Endodermal cell (in vitro differentiated cells): ENCODE data around the gene RNF40. TPM values are rescaled to one million over a fixed set of nuclear protein-coding genes. Genes with fewer than 3 reads are reported as not detected.

Experiments used
- DNase-seq: peaks from one replicate; pipeline ENCODE4 v3.0.0-alpha.2; 2017
- H3K27ac ChIP-seq: 2 replicates; pipeline ENCODE4 v1.5.1; 2013; ENCODE audit warnings: mild to moderate bottlenecking, low read depth, low read length, moderate library complexity
- H3K27me3 ChIP-seq: 2 replicates; pipeline ENCODE4 v1.6.1; 2013; ENCODE audit warnings: mild to moderate bottlenecking, low read length, moderate library complexity; ENCODE audit not compliant: insufficient read depth, control insufficient read depth, poor library complexity, severe bottlenecking
- H3K36me3 ChIP-seq: 2 replicates; pipeline ENCODE4 v1.7.0; 2013; ENCODE audit warnings: mild to moderate bottlenecking, low read length, moderate library complexity; ENCODE audit not compliant: control insufficient read depth, insufficient read depth
- H3K4me1 ChIP-seq: one replicate; pipeline ENCODE4 v1.7.0; 2013; ENCODE audit warnings: low read length; ENCODE audit not compliant: control insufficient read depth, insufficient read depth
- H3K4me3 ChIP-seq: 2 replicates; pipeline ENCODE4 v1.5.1; 2013; ENCODE audit warnings: mild to moderate bottlenecking, low read length, moderate library complexity
- H3K9ac ChIP-seq: 2 replicates; pipeline ENCODE4 v1.6.1; 2013; ENCODE audit warnings: mild to moderate bottlenecking, low read length, moderate library complexity; ENCODE audit not compliant: poor library complexity, severe bottlenecking; ENCODE audit errors: extremely low read depth
- H3K9me3 ChIP-seq: 2 replicates; pipeline ENCODE4 v1.6.1; 2013; ENCODE audit warnings: mild to moderate bottlenecking, low read length, moderate library complexity; ENCODE audit not compliant: control insufficient read depth
- H3K27ac Mint-ChIP-seq: 2 replicates; pipeline ENCODE4 v1.8.0; 2020; ENCODE audit warnings: mixed read lengths
- H3K27me3 Mint-ChIP-seq: 2 replicates; pipeline ENCODE4 v1.8.0; 2021; ENCODE audit warnings: mild to moderate bottlenecking, mixed read lengths; ENCODE audit not compliant: insufficient read depth
- H3K36me3 Mint-ChIP-seq: 2 replicates; pipeline ENCODE4 v1.8.0; 2020; ENCODE audit warnings: low read depth, mixed read lengths
- H3K4me1 Mint-ChIP-seq: 2 replicates; pipeline ENCODE4 v1.8.0; 2020; ENCODE audit warnings: mixed read lengths
- H3K4me3 Mint-ChIP-seq: 2 replicates; pipeline ENCODE4 v1.8.0; 2020; ENCODE audit warnings: mild to moderate bottlenecking, moderate library complexity, mixed read lengths
- H3K9me3 Mint-ChIP-seq: 2 replicates; pipeline ENCODE4 v1.8.0; 2020; ENCODE audit warnings: mild to moderate bottlenecking, mixed read lengths
- CTCF ChIP-seq: fragments of 200-600 bp; sonication (generic); conservative IDR thresholded peaks from 2 replicates; pipeline ENCODE4 v1.5.0; 2021; ENCODE audit warnings: antibody characterized with exemption, mild to moderate bottlenecking
- WGBS, 2 experiments: methylation state at CpG; one replicate each; pipeline versions ENCODE4 v1.1.5 to v1.1.7; 2013; ENCODE audit warnings: missing lambda C conversion rate in 2 of 2, mixed read lengths in 1 of 2; ENCODE audit not compliant: insufficient coverage in 1 of 2, insufficient read length in 1 of 2; 5-methylcytosine and 5-hydroxymethylcytosine counted together
- total RNA-seq, 2 donors: library from RNA; stranded (reverse); fragmentation: NEBNext Ultra II Directional in 1 of 2; extraction: Animal tissue kit (Norgen Biotek cat#: 25700) in 1 of 2; gene quantifications; 2 replicates in 1 of 2; 3 replicates in 1 of 2; pipeline ENCODE4 v1.2.1, GENCODE V29; 2021

The RNF40 gene
- total RNA-seq, 2 donors from 2014 or later, result 88.4 to 95.8 TPM

GRCh38 chr16:30778549-30779244 is 16.6 kb downstream of the RNF40 start:
- Histone ChIP-seq H3K36me3 (peaks cover 45% of the 10 kb centered on the region), H3K9ac (no peak overlapping the region), H3K27me3 (no peaks in the 10 kb centered on the region), H3K4me3 (no peak overlapping the region), H3K27ac (no peak overlapping the region), H3K4me1 (no peaks in the 10 kb centered on the region), H3K9me3 (no peaks in the 10 kb centered on the region)
- Mint-ChIP-seq H3K4me3 (no peak overlapping the region), H3K27me3 (no peaks in the 10 kb centered on the region), H3K4me1 (peaks cover 13% of the 10 kb centered on the region), H3K9me3 (no peaks in the 10 kb centered on the region), H3K27ac (peak overlapping the region; percentile 59), H3K36me3 (peaks cover 32% of the 10 kb centered on the region)
- 91 to 92% methylated on average over 12 to 14 of the region's 14 CpGs for WGBS, 2 experiments
- DNase-seq, result peak; percentile 74
- TF ChIP-seq CTCF, result no peak

- no peaks in the 10 kb centered on the region for H3K4me1 ChIP-seq
- H3K4me3 Mint-ChIP-seq, result no peak overlapping the region
- H3K36me3 Mint-ChIP-seq, result peaks cover 29% of the 10 kb centered on the region
- DNase-seq, result no peak
- H3K27me3 ChIP-seq, result no peaks in the 10 kb centered on the region
- no peak for TF ChIP-seq CTCF
- 93 to 100% methylated on average over 3 to 6 of the region's 6 CpGs for WGBS, 2 experiments
- H3K27me3 Mint-ChIP-seq, result no peaks in the 10 kb centered on the region
- H3K9me3 Mint-ChIP-seq, result no peaks in the 10 kb centered on the region
- no peak overlapping the region for H3K4me3 ChIP-seq
- no peak overlapping the region for H3K27ac Mint-ChIP-seq
- H3K36me3 ChIP-seq, result peaks cover 40% of the 10 kb centered on the region
- peaks cover 13% of the 10 kb centered on the region for H3K4me1 Mint-ChIP-seq
- H3K9ac ChIP-seq, result no peak overlapping the region
- H3K27ac ChIP-seq, result no peak overlapping the region
- H3K9me3 ChIP-seq, result no peaks in the 10 kb centered on the region
These were observed 17.5 kb downstream of the RNF40 start for GRCh38 chr16:30779596-30779995.

GRCh38 chr16:30780021-30780420 is 17.9 kb downstream of the RNF40 start:
- H3K27ac Mint-ChIP-seq, result no peak overlapping the region
- H3K4me1 Mint-ChIP-seq, result peaks cover 13% of the 10 kb centered on the region
- H3K9me3 ChIP-seq, result no peaks in the 10 kb centered on the region
- H3K4me3 ChIP-seq, result no peak overlapping the region
- no peak for TF ChIP-seq CTCF
- no peak overlapping the region for H3K27ac ChIP-seq
- no peak for DNase-seq
- peaks cover 29% of the 10 kb centered on the region for H3K36me3 Mint-ChIP-seq
- H3K4me1 ChIP-seq, result no peaks in the 10 kb centered on the region
- no peaks in the 10 kb centered on the region for H3K9me3 Mint-ChIP-seq
- no peak overlapping the region for H3K9ac ChIP-seq
- no peaks in the 10 kb centered on the region for H3K27me3 Mint-ChIP-seq
- WGBS, 2 experiments, result 83 to 93% methylated on average over 2 to 3 of the region's 3 CpGs
- H3K27me3 ChIP-seq, result no peaks in the 10 kb centered on the region
- no peak overlapping the region for H3K4me3 Mint-ChIP-seq
- peaks cover 42% of the 10 kb centered on the region for H3K36me3 ChIP-seq
